Gastrocnemius medialis (tissue), 4 donors: Measurements from ENCODE around the gene SPCS3. TPM values are rescaled to one million over a fixed set of nuclear protein-coding genes. Genes with fewer than 3 reads are reported as not detected.

Source experiments
- ATAC-seq, 2 donors: fragments of 150-250 bp; one replicate each; pipeline ENCODE4 v1.9.1; 2016
- DNase-seq, 2 donors: peaks; one replicate each; pipeline ENCODE4 v3.0.0-alpha.2; 2019
- H3K27ac ChIP-seq, 4 donors: fragments of 200-600 bp; sonication (generic); 1 replicate in 1 of 4; 2 replicates in 3 of 4; pipeline ENCODE4 v1.5.1; 2016 to 2018; ENCODE audit warnings: mild to moderate bottlenecking in 2 of 4, moderate library complexity in 1 of 4
- H3K27me3 ChIP-seq, 3 donors: fragments of 200-600 bp; sonication (generic) in 2 of 3; 1 replicate in 1 of 3; 2 replicates in 2 of 3; pipeline versions ENCODE4 v1.5.1 to v1.6.0; 2016 to 2019; ENCODE audit warnings: mild to moderate bottlenecking in 1 of 3, moderate library complexity in 1 of 3
- H3K36me3 ChIP-seq, 2 donors: fragments of 200-600 bp; sonication (generic) in 1 of 2; one replicate each; pipeline ENCODE4 v1.5.1; 2017 to 2018
- H3K4me1 ChIP-seq, 2 donors: fragments of 200-600 bp; sonication (generic) in 1 of 2; one replicate each; pipeline ENCODE4 v1.5.1; 2016 to 2017; ENCODE audit warnings: mild to moderate bottlenecking in 2 of 2
- H3K4me3 ChIP-seq, 4 donors: fragments of 200-600 bp; sonication (generic) in 3 of 4; 1 replicate in 1 of 4; 2 replicates in 3 of 4; pipeline ENCODE4 v1.5.1; 2016 to 2019; ENCODE audit warnings: mild to moderate bottlenecking in 2 of 4
- H3K9me3 ChIP-seq, 3 donors: fragments of 200-600 bp; sonication (generic) in 2 of 3; 1 replicate in 1 of 3; 2 replicates in 2 of 3; pipeline ENCODE4 v1.5.1; 2016 to 2019
- POLR2A ChIP-seq, 2 donors: fragments of 450-650 bp; IDR thresholded peaks; one replicate each; pipeline ENCODE4 v1.6.1; 2017; ENCODE audit warnings: antibody characterized with exemption in 2 of 2, mild to moderate bottlenecking in 2 of 2, moderate library complexity in 2 of 2
- in situ Hi-C, 4 donors: fragments of 200-750 bp; cut with MboI; loops; one replicate each; pipeline versions ENCODE4 v1.15.0 to v1.8.0; 2017; ENCODE audit warnings: low sequenced_read_pairs in 4 of 4
- intact Hi-C: fragments of 100-400 bp; cut with DNase I; formaldehyde crosslinking; loops from one replicate; pipeline ENCODE4 v1.15.1; 2023; ENCODE audit warnings: low total_unique reads
- total RNA-seq, 4 donors: library from RNA; depleted of rRNA; stranded (reverse); fragments of >200 nt; gene quantifications; one replicate each; pipeline versions ENCODE4 v1.1.0 to v1.2.3, GENCODE V29; 2016
- TF ChIP-seq, protein P1 (sequence below), 5 experiments: fragments of 450-650 bp in 3 of 5; fragments of 200-600 bp in 2 of 5; sonication (generic) in 2 of 5; IDR thresholded peaks in 4 of 5; conservative IDR thresholded peaks in 1 of 5; 1 replicate in 4 of 5; 2 replicates in 1 of 5; pipeline ENCODE4 v1.5.1; 2016 to 2019; ENCODE audit warnings: antibody characterized with exemption in 5 of 5, mild to moderate bottlenecking in 3 of 5, moderate library complexity in 3 of 5

The SPCS3 gene
- total RNA-seq, 4 donors from 2014 or later, result 25.7 to 37.7 (median 34.7) TPM

GRCh38 chr4:176286728-176287127 lies 33.0 kb upstream of the SPCS3 start:
- intact Hi-C loops, result no loop called here
- ATAC-seq, result no peak
- Histone ChIP-seq H3K9me3 (no peaks in the 10 kb centered on the region), H3K4me1 (no peaks in the 10 kb centered on the region), H3K27ac (no peak overlapping the region), H3K4me3 (no peak overlapping the region), H3K27me3 (no peaks in the 10 kb centered on the region), H3K36me3 (no peaks in the 10 kb centered on the region)
- in situ Hi-C loops, result no loop called here
- no peak for TF ChIP-seq POLR2A (IDR thresholded peaks at IDR 0.05)
- TF ChIP-seq, protein P1, sequence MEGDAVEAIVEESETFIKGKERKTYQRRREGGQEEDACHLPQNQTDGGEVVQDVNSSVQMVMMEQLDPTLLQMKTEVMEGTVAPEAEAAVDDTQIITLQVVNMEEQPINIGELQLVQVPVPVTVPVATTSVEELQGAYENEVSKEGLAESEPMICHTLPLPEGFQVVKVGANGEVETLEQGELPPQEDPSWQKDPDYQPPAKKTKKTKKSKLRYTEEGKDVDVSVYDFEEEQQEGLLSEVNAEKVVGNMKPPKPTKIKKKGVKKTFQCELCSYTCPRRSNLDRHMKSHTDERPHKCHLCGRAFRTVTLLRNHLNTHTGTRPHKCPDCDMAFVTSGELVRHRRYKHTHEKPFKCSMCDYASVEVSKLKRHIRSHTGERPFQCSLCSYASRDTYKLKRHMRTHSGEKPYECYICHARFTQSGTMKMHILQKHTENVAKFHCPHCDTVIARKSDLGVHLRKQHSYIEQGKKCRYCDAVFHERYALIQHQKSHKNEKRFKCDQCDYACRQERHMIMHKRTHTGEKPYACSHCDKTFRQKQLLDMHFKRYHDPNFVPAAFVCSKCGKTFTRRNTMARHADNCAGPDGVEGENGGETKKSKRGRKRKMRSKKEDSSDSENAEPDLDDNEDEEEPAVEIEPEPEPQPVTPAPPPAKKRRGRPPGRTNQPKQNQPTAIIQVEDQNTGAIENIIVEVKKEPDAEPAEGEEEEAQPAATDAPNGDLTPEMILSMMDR (IDR thresholded peaks at IDR 0.05 in 4 of 5, conservative IDR thresholded peaks at IDR 0.05 in 1 of 5), result no peak
- DNase-seq, result no peak

DNA sequence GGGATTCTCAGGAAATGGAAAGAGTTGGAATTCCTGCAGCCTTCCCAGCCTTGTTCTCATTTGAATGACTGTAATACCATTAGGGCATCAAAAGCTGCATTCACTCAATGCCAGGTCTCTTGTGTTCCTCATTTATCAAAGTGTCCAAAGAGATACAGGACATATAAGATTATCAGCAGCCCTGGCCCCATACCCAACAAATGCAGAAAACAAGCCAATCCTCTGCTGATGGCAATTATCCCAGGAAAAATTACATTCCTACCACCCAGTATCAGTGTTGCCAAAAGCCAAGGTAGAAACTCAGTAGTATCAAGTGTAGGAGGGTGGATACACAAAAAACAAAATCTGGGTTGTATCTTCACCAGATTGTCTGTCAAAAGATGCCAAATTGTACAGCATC lies 32.2 kb upstream of the SPCS3 start:
- no peaks in the 10 kb centered on the region for H3K9me3 ChIP-seq
- H3K4me3 ChIP-seq, result no peak overlapping the region
- H3K36me3 ChIP-seq, result no peaks in the 10 kb centered on the region
- no peaks in the 10 kb centered on the region for H3K4me1 ChIP-seq
- in situ Hi-C loops (no loop called here), intact Hi-C loops (no loop called here)
- TF ChIP-seq, protein P1 (IDR thresholded peaks at IDR 0.05 in 4 of 5, conservative IDR thresholded peaks at IDR 0.05 in 1 of 5), result no peak
- no peak for TF ChIP-seq POLR2A (IDR thresholded peaks at IDR 0.05)
- ATAC-seq, result no peak
- H3K27ac ChIP-seq, result no peak overlapping the region
- no peaks in the 10 kb centered on the region for H3K27me3 ChIP-seq
- DNase-seq, result no peak

- no peaks in the 10 kb centered on the region for H3K4me1 ChIP-seq
- in situ Hi-C loops (no loop called here), intact Hi-C loops (no loop called here)
- no peak overlapping the region for H3K4me3 ChIP-seq
- no peaks in the 10 kb centered on the region for H3K9me3 ChIP-seq
- H3K36me3 ChIP-seq, result no peaks in the 10 kb centered on the region
- DNase-seq, result no peak
- H3K27ac ChIP-seq, result no peak overlapping the region
- H3K27me3 ChIP-seq, result no peaks in the 10 kb centered on the region
- no peak for ATAC-seq
- TF ChIP-seq POLR2A (IDR thresholded peaks at IDR 0.05), result no peak
- TF ChIP-seq, protein P1 (IDR thresholded peaks at IDR 0.05 in 4 of 5, conservative IDR thresholded peaks at IDR 0.05 in 1 of 5), result no peak
Measured at GRCh38 chr4:176288020-176288419, 31.7 kb upstream of the SPCS3 start.

DNA sequence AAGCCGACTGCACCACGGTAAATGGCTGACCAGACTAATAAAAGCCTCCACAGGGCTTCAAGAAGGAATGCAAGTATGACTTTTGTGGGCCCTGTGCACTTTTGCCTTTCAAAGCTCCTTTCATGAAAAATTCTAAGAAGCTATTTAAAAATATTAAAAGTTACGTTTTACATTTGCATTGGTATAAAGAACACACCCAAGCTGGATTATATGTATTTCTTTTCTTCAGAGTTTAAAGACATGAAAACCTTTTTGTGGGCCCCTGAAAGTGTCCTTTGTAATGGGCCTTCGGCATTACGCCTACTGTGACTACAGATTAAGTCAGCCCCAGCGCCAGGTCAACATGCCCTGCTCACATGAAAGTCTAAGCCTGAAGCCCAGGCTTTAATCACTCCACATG lies 30.2 kb upstream of the SPCS3 start:
- no peak for DNase-seq
- in situ Hi-C loops, result no loop called here
- Histone ChIP-seq H3K4me3 (no peak overlapping the region), H3K9me3 (no peaks in the 10 kb centered on the region), H3K4me1 (no peaks in the 10 kb centered on the region), H3K27ac (no peak overlapping the region), H3K36me3 (no peaks in the 10 kb centered on the region), H3K27me3 (no peaks in the 10 kb centered on the region)
- intact Hi-C loops, result no loop called here
- TF ChIP-seq, protein P1 (IDR thresholded peaks at IDR 0.05 in 4 of 5, conservative IDR thresholded peaks at IDR 0.05 in 1 of 5), result no peak
- TF ChIP-seq POLR2A (IDR thresholded peaks at IDR 0.05), result no peak
- ATAC-seq, result no peak

- intact Hi-C loops (no loop called here), in situ Hi-C loops (no loop called here)
- DNase-seq (no peak), ATAC-seq (no peak)
- no peak for TF ChIP-seq POLR2A (IDR thresholded peaks at IDR 0.05)
- TF ChIP-seq, protein P1 (IDR thresholded peaks at IDR 0.05 in 4 of 5, conservative IDR thresholded peaks at IDR 0.05 in 1 of 5), result no peak
- no peaks in the 10 kb centered on the region for H3K36me3 ChIP-seq
- H3K27me3 ChIP-seq, result no peaks in the 10 kb centered on the region
- no peaks in the 10 kb centered on the region for H3K4me1 ChIP-seq
- H3K9me3 ChIP-seq, result no peaks in the 10 kb centered on the region
- H3K4me3 ChIP-seq, result no peak overlapping the region
- no peak overlapping the region for H3K27ac ChIP-seq
Measured at GRCh38 chr4:176290520-176290919, 29.2 kb upstream of the SPCS3 start.
